AG08395 (cell line): ENCODE data around the gene ACSL1.
"Not testable (repeated sequence)": the region's sequence is repeated elsewhere in the genome, so short reads cannot be mapped to it uniquely, and the experiment has no call there.

Experiments
- DNase-seq: peaks from one replicate; pipeline ENCODE4 v3.0.0; 2012; ENCODE audit warnings: mixed read lengths, low spot score

Gene ACSL1

DNA sequence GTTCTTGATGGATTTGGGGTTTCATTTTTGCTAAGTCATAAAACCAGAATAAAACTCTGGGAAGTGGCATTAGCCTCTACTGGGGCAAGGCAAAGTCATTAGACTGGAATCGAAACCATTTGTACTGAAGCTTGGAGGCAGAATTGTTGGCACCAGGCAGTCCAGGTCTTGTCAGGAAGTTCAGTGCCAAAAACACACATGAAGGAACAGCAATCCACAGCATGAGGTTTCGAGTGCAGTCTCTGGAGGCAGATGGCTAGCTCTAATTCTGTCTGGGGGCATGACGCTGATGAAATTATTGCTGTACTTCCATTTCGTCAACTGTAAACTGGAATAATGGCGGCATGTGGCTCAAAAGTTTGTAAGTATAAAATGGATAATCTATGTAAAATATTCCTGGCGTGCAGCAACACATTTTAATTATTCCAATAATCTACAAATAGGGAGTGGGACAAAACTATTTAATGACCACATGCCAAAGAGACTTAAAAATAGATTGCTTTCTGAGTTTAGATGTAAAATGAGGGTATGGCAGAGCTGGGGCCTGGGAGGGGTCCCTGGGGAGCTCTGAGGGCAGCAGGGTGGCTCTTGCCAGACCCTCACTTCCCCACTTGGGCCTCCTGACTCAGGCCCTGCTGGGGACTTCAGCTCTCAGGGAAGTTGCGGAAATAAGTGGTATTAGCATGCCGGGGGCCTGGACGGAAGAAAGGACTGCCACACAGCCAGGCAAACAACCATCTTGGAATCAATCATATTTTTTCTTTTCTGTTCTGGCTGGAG, 73.1 kb downstream of the ACSL1 start:
- no peak for DNase-seq

DNA sequence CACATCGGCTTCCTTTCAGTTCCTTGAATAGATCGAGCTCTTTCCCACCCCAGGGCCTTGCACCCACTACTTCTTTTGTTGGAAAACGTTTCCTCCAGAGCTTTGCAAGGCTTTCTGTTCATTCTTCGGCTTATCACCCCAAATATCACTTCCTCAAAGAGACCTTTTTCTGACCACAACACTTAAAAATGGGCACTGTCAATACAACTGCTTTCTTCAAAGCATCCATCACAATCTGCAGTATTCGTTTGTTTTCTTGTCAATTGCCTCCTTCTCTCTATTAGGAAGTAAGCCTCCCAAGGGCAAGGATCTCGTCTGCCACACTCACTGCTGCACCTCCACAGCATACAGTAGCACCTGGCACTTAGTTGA, 74.2 kb downstream of the ACSL1 start:
- no peak for DNase-seq

GRCh38 chr4:184750926-184751584, 74.7 kb downstream of the ACSL1 start:
- no peak for DNase-seq

DNA sequence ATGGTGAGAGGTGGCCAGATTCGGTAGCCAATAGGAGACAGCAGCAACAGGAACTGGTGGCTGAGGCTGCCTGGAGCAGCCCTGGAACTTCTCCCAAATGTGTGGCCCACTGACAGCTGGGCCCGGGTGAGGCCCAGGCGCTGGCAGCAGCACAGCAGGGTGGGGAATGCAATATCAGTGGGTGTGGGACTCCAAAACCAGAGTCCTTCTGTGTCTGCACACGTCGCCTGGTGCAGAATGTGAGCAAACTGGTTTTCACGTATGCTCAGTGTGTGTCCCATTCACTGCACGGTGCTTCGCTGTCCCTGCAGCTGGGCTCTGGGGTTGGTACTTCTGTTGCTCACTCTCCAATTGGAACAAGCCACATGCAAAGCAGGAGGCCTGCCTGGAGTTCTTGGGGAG, 77.5 kb downstream of the ACSL1 start:
- no peak for DNase-seq

DNA sequence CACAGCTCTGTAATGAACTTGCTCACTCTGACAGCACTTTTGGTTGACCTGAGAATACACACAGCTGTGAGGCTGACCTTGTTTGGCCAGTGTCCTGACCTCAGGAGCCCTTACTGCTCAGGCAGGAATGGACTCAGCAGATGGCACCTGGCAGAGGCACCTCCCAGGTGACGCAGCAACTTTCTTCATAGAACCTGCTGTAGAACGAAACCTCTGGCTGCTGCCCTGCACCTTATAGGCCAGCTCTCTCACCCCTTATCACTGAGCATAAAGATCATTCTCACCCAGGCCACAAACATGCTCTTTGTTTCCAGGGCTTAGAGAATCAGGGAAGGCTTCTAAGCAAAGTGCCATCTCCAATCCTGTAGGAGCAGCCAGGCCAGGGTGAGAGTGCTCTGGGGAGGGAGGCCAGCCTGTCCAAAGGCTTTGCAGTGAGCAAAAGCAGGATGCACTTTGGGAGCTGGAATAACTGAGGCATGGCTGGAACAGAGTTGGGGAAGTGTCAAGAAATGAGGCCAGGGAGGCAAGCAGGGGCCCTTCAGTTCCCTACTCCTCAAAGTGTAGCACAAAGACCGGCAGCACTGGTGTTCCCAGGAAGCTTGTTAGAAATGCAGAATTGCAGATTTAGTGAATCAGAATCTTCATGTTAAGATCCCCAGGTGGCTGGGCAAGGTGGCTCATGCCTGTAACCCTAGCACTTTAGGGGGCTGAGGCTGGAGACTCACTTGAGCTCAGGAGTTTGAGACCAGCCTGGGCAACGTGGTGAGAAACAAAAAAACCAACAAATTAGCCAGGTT, 78.5 kb downstream of the ACSL1 start:
- DNase-seq, result no peak

DNA sequence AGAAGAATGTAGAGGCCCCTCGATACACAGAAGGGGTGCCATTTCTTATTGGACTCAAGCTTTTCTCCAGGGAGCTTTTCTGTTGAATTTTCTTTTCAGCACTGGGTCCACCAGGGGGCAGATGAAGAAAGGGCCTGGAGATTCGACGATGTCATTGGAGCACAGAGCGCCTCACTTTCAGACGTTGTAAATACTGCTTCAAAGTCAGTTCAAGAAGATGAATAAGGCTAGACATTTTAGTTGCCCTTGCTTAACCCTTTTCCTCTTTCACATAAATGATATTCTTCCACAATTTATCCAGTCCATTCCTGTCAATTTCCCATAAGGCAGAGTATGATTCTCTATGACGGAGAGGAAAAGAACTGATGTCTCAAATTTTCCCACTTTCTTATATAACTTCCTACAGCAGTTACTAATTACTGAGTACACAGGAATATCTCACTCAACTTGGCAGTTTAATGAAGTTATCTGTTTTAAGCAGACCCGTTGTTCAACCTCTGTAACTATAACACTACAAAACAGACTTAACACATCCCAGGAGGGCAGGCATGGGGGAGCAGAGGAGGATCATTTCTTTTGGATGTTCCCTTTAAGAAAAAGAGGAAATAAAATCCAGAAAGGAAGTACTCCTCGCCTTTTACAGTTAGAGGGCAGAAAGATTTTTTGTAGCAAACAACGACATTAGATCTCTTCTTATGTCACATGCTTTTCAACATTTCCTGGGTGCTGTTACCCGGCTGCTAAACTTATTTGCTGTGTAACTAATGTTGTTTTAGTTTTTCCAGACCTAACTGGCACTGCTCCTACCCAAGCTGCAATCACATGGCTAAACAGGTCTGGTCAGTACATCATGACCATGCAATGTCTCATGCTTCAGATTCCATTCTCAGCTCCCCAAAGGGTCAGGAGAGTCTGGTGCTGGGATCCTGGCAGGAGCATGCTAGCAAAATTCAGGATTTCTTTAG, 79.7 kb downstream of the ACSL1 start:
- peak; percentile 81 for DNase-seq

DNA sequence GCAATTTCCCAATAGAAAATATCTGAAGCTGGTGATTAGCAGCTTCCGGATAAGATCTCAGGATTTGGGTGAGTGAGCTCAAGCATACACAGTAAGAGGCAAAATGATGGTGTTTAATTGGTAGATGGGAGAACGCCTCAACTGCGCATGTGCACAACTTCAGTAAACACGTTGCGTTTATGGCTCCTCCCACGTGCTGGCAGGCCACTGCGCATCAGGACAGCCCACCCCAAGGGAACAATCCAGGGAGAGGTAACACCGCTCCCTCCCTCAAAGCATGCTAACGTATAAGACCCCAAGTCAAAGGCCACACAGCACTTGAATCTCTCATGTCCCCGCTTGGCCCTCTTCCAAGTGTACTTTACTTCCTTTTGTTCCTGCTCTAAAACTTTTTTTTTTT, 81.5 kb downstream of the ACSL1 start:
- DNase-seq, result no peak

GRCh38 chr4:184743650-184744049, 82.1 kb downstream of the ACSL1 start:
- DNase-seq, result no peak

DNA sequence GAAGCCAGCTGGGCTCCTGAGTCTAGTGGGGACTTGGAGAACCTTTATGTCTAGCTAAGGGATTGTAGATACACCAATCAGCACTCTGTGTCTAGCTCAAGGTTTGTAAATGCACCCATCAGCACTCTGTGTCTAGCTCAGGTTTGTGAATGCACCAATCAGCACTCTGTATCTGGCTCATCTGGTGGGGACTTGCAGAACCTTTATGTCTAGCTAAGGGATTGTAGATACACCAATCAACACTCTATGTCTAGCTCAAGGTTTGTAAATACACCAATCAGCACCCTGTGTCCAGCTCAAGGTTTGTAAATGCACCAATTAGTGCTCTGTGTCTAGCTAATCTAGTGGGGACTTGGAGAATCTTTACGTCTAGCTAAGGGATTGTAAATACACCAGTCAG, 84.1 kb downstream of the ACSL1 start:
- DNase-seq, result not testable (repeated sequence)

- DNase-seq, result no peak
Measured at GRCh38 chr4:184740980-184741391, 84.8 kb downstream of the ACSL1 start.

DNA sequence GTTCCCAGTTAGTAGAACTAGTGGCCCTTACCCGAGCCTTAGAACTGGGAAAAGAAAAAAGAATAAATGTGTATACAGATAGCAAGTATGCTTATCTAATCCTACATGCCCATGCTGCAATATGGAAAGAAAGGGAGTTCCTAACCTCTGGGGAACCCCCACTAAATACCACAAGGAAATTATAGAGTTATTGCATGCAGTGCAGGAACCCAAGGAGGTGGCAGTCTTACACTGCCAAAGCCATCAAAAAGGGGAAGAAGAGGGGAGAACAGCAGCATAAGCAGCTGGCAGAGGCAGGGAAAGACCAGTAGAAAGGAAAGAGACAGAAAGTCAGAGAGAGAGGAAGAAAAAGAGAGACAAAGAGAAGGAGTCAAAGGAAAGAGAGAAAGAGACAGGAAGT, 86.2 kb downstream of the ACSL1 start:
- not testable (repeated sequence) for DNase-seq

DNA sequence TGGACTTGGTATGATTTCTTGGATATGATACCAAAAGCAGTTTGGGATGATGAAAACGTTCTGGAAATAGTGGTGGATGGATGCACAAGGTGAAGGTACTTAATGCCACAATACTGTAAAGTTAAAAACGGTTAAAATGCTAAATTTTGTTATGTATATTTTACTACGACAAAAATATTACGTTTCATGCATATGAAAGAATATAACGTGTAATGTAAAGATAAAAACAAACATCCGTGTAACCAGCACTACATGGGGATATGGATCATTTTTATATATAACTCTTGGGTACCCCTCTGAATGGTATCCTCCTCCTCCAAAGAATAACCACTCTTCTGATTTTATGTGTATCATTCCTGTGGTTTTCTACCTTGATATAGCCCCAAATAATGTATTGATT, 91.0 kb downstream of the ACSL1 start:
- DNase-seq, result no peak

DNA sequence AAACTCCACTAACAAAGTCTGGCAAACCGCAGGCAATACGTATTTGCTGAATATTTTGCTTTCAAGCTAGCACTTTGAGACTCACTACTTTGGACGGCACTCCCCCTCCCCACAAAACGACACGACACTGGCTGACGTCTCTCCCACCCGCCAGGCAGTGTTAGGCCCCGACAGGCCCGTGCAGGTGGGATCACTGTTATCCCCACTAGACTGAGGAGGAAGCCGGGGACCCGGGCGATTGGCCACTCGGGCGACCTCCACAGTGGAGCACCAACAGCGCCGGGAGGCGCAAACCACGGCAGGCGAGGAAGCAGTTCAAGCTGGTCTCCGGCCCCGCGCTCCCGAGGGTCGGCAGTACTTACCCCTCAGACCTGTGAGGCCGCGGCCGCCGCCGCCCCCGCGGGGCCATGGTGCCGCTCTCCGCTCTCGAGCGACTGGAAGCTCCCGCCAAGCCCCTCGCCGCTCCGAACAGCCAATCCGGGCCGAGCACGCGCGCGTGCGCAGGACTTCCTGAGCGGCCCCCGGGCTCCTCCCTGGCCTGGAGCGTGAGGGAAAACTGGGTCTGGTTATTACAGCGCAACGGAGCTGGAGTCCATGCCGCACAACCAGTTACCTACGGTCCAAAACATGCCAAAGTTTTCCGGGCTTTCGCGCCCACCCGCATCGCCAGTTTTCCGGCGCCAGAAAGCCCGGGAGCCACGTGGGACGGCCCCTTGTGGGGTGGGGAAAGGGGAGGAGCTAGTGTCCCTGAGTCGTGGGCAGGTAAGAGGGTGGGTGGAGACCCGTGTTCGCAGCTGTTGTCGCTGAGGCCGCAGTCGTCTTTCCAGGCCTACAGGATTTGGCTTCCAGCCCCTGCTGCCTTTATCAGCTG, 91.9 kb downstream of the ACSL1 start, which contains the start of gene CENPU:
Gene CENPU, minus strand, starts transcription at position 443 of the 871 bp plus-strand sequence. Its CDS starts 34 bp downstream, at position 409.
- DNase-seq, result peak; percentile 100

DNA sequence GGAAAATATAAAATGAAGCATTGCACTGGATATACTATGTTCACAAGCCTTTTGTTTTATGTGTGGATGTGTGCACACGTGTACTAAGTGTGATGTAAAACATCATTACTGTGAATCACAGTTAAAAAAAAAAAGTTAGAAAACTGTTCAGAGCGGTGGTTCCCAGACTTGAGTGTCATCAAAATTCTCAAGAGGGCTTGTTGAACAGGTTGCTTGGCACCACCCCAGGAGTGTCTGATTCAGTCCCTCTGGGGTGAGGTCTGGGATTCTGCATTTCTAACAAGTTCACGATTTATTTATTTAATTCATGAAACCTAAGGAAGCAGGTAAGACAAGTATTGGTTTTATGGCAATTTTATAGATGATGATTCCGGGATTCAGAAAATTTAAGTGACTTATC, 93.6 kb downstream of the ACSL1 start:
- DNase-seq, result no peak

DNA sequence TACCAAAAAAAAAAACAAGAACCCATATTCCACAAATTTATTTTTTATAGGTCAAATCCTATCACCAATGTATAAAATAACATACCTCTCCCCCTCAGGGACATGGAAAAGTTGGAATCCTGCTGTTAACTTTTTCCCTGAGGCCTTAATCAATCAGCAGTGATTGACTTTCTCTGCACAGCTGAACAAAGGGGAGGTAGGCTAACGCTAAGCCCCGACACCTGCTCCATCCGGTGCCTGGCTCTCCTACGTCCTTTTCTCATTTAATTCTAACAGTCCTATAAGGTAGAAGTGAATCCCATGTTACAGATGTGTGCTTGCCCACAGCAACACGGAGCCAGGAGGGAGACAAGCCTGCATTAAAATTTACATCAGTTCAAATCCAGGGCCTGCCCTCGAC, 94.7 kb downstream of the ACSL1 start:
- DNase-seq, result no peak

GRCh38 chr4:184729946-184730345, 95.8 kb downstream of the ACSL1 start:
- no peak for DNase-seq

GRCh38 chr4:184728858-184729257, 96.9 kb downstream of the ACSL1 start:
- no peak for DNase-seq

DNA sequence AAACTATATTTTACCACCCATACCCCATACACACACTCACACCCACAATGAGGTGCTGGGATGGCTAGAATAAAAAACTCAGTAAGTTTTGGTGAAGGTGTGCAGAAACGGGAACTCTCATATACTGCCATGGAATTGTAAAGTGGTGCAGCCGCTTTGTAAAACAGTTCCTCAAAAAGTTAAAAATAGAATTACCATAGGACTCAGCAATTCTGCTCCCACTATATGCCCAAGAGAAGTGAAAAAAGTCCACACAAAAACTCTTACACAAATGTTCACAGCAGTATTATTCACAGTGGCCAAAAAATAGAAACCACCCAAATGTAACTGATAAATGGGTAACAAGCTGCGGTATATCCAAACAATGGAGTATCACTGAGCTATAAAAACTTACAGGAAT, 98.3 kb downstream of the ACSL1 start:
- no peak for DNase-seq

GRCh38 chr4:184722798-184723197, 103.0 kb downstream of the ACSL1 start:
- DNase-seq, result no peak

GRCh38 chr4:184721254-184721653, 104.5 kb downstream of the ACSL1 start:
- DNase-seq, result no peak

- no peak for DNase-seq
Measured at GRCh38 chr4:184719407-184719806, 106.4 kb downstream of the ACSL1 start.
